Peyer's patch (tissue), 4 donors: ENCODE measurements around the gene FLNA. TPM values are rescaled to one million over a fixed set of nuclear protein-coding genes. Genes with fewer than 3 reads are reported as not detected.
A peak's percentile ranks its signal among the peaks of the same experiment; 100 is the strongest.

ENCODE experiments used
- DNase-seq, 3 donors: peaks; one replicate each; pipeline ENCODE4 v3.0.0-alpha.2; 2017 to 2019
- H3K27ac ChIP-seq, 4 donors: fragments of 200-600 bp; sonication (generic); one replicate each; pipeline ENCODE4 v1.5.1; 2016 to 2019
- H3K27me3 ChIP-seq, 2 donors: fragments of 200-600 bp; sonication (generic); one replicate each; pipeline ENCODE4 v1.5.1; 2019
- H3K36me3 ChIP-seq, 3 donors: fragments of 200-600 bp; sonication (generic); one replicate each; pipeline ENCODE4 v1.5.1; 2016 to 2019
- H3K4me1 ChIP-seq, 4 donors: fragments of 200-600 bp; sonication (generic); one replicate each; pipeline ENCODE4 v1.5.1; 2016 to 2019
- H3K4me3 ChIP-seq, 4 donors: fragments of 200-600 bp; sonication (generic); 1 replicate in 3 of 4; 2 replicates in 1 of 4; pipeline ENCODE4 v1.5.1; 2016 to 2019; ENCODE audit warnings: mild to moderate bottlenecking in 1 of 4
- H3K9me3 ChIP-seq, 4 donors: fragments of 200-600 bp; sonication (generic); one replicate each; pipeline ENCODE4 v1.5.1; 2016 to 2019; ENCODE audit warnings: mild to moderate bottlenecking in 1 of 4
- CTCF ChIP-seq, 6 experiments: fragments of 450-650 bp in 4 of 6; fragments of 200-600 bp in 2 of 6; sonication (generic) in 1 of 6; IDR thresholded peaks; one replicate each; pipeline ENCODE4 v1.5.1; 2017 to 2019; ENCODE audit warnings: antibody characterized with exemption in 6 of 6, mild to moderate bottlenecking in 3 of 6, moderate library complexity in 1 of 6
- POLR2A ChIP-seq, 2 donors: fragments of 450-650 bp; IDR thresholded peaks; one replicate each; pipeline ENCODE4 v1.5.1; 2017; ENCODE audit warnings: antibody characterized with exemption in 2 of 2, mild to moderate bottlenecking in 2 of 2, moderate library complexity in 2 of 2
- total RNA-seq, 4 donors: library from RNA; depleted of rRNA; stranded (reverse); fragments of >200 nt; gene quantifications; one replicate each; pipeline ENCODE4 v1.1.0, GENCODE V29; 2016

The FLNA gene
- total RNA-seq, 4 donors from 2014 or later: 143 to 663 (median 328) TPM

- Histone ChIP-seq H3K27me3 (no peaks in the 10 kb centered on the region), H3K27ac (peak overlapping the region; percentile 92 to 99 (median 98)), H3K9me3 (no peaks in the 10 kb centered on the region), H3K36me3 (peaks cover 0 to 4% (median 0%) of the 10 kb centered on the region in 3 donors), H3K4me3 (peak overlapping the region; percentile 74 to 88 (median 80)), H3K4me1 (peaks cover 0 to 9% (median 4%) of the 10 kb centered on the region in 4 donors)
- no peak for DNase-seq
- TF ChIP-seq CTCF (IDR thresholded peaks at IDR 0.05) (no peak), POLR2A (IDR thresholded peaks at IDR 0.05) (no peak)
These were observed 5.7 kb upstream of the FLNA start for GRCh38 chrX:154380153-154380552.

- H3K36me3 ChIP-seq: peaks cover 0 to 4% (median 0%) of the 10 kb centered on the region in 3 donors
- peaks cover 0 to 10% (median 4%) of the 10 kb centered on the region in 4 donors for H3K4me1 ChIP-seq
- no peak for TF ChIP-seq CTCF (IDR thresholded peaks at IDR 0.05)
- TF ChIP-seq POLR2A (IDR thresholded peaks at IDR 0.05): no peak
- no peak for DNase-seq
- peak overlapping the region; percentile 92 to 99 (median 98) for H3K27ac ChIP-seq
- peak overlapping the region; percentile 74 to 88 (median 80) for H3K4me3 ChIP-seq
- H3K27me3 ChIP-seq: no peaks in the 10 kb centered on the region
- H3K9me3 ChIP-seq: no peaks in the 10 kb centered on the region
These were observed 5.1 kb upstream of the FLNA start for GRCh38 chrX:154379569-154379951.

GRCh38 chrX:154378799-154379568 lies 4.5 kb upstream of the FLNA start, which contains the start of gene EMD:
EMD (plus strand) TSS chrX:154379295; CDS start chrX:154379485, 190 bp downstream.
- peak; percentile 67 to 75 for TF ChIP-seq POLR2A (IDR thresholded peaks at IDR 0.05)
- peak in 3 of 6 experiments; percentile 26 to 30 (median 29) for TF ChIP-seq CTCF (IDR thresholded peaks at IDR 0.05)
- Histone ChIP-seq H3K36me3 (peaks cover 0 to 4% (median 0%) of the 10 kb centered on the region in 3 donors), H3K27me3 (no peaks in the 10 kb centered on the region), H3K4me1 (peaks cover 0 to 15% (median 5%) of the 10 kb centered on the region in 4 donors), H3K4me3 (peak within 1 kb of the TSS; percentile 74 to 88 (median 80)), H3K27ac (peak within 1 kb of the TSS; percentile 94 to 99 (median 98)), H3K9me3 (no peaks in the 10 kb centered on the region)
- DNase-seq: peak; percentile 96 to 99 (median 97)

GRCh38 chrX:154378059-154378798 lies 3.8 kb upstream of the FLNA start:
- peaks cover 0 to 21% (median 9%) of the 10 kb centered on the region in 4 donors for H3K4me1 ChIP-seq
- H3K27ac ChIP-seq: peak overlapping the region; percentile 93 to 97 (median 95)
- no peak for TF ChIP-seq CTCF (IDR thresholded peaks at IDR 0.05)
- peak; percentile 45 to 70 for TF ChIP-seq POLR2A (IDR thresholded peaks at IDR 0.05)
- no peaks in the 10 kb centered on the region for H3K9me3 ChIP-seq
- peaks cover 0 to 4% (median 0%) of the 10 kb centered on the region in 3 donors for H3K36me3 ChIP-seq
- DNase-seq: peak in 2 of 3 donors; percentile 61 to 66
- H3K27me3 ChIP-seq: no peaks in the 10 kb centered on the region
- peak overlapping the region; percentile 46 to 61 (median 56) for H3K4me3 ChIP-seq

GRCh38 chrX:154376774-154377173 lies 2.3 kb upstream of the FLNA start:
- TF ChIP-seq CTCF (IDR thresholded peaks at IDR 0.05): no peak
- TF ChIP-seq POLR2A (IDR thresholded peaks at IDR 0.05): no peak
- Histone ChIP-seq H3K4me1 (peaks cover 0 to 23% (median 10%) of the 10 kb centered on the region in 4 donors), H3K4me3 (no peak overlapping the region), H3K27ac (peak overlapping the region in 2 of 4 donors; percentile 59 to 97), H3K9me3 (no peaks in the 10 kb centered on the region), H3K36me3 (peaks cover 0 to 4% (median 0%) of the 10 kb centered on the region in 3 donors), H3K27me3 (no peaks in the 10 kb centered on the region)
- DNase-seq: no peak
